GM03348 (cell line): Measurements from ENCODE around the gene ODC1.

Source experiments
- DNase-seq: peaks from one replicate; pipeline ENCODE4 v3.0.0; 2012; ENCODE audit warnings: low spot score

The ODC1 gene

GRCh38 chr2:10433947-10434885 lies 13.9 kb downstream of the ODC1 start:
- no peak for DNase-seq

- no peak for DNase-seq
Measured at GRCh38 chr2:10433264-10433946, 14.7 kb downstream of the ODC1 start.

- DNase-seq: no peak
Measured at GRCh38 chr2:10432311-10433181, 15.6 kb downstream of the ODC1 start.

- DNase-seq: no peak
Measured at GRCh38 chr2:10431797-10432196, 16.3 kb downstream of the ODC1 start.

GRCh38 chr2:10430886-10431622 lies 17.1 kb downstream of the ODC1 start:
- DNase-seq: no peak

GRCh38 chr2:10428924-10429323 lies 19.2 kb downstream of the ODC1 start:
- no peak for DNase-seq

GRCh38 chr2:10428355-10428754 lies 19.8 kb downstream of the ODC1 start:
- no peak for DNase-seq

GRCh38 chr2:10427618-10427949 lies 20.5 kb downstream of the ODC1 start:
- DNase-seq: no peak

GRCh38 chr2:10426726-10427617 lies 21.2 kb downstream of the ODC1 start:
- peak; percentile 42 for DNase-seq

GRCh38 chr2:10425699-10426098 lies 22.4 kb downstream of the ODC1 start:
- DNase-seq: no peak

- no peak for DNase-seq
Measured at GRCh38 chr2:10424916-10425505, 23.1 kb downstream of the ODC1 start.

GRCh38 chr2:10424051-10424450 lies 24.1 kb downstream of the ODC1 start:
- DNase-seq: no peak

- DNase-seq: no peak
Measured at GRCh38 chr2:10423400-10423774, 24.7 kb downstream of the ODC1 start.

GRCh38 chr2:10422732-10423399 lies 25.3 kb downstream of the ODC1 start:
- no peak for DNase-seq

- no peak for DNase-seq
Measured at GRCh38 chr2:10422251-10422650, 25.9 kb downstream of the ODC1 start.

GRCh38 chr2:10419553-10420257 lies 28.4 kb downstream of the ODC1 start:
- DNase-seq: no peak

GRCh38 chr2:10417551-10418335 lies 30.4 kb downstream of the ODC1 start:
- DNase-seq: no peak

GRCh38 chr2:10415640-10416039 lies 32.5 kb downstream of the ODC1 start:
- DNase-seq: no peak
